NCI-H2196 (cell line): ENCODE measurements around the gene FOXP1.

Source experiments
- DNase-seq: peaks from one replicate; lab custom pipeline; 2025; ENCODE audit not compliant: unreplicated experiment; lab: John Stamatoyannopoulos, UW

Gene FOXP1

GRCh38 chr3:71433631-71434030 is 149.9 kb downstream of the FOXP1 start:
- no peak for DNase-seq

GRCh38 chr3:71432044-71432975 is 151.2 kb downstream of the FOXP1 start:
- no peak for DNase-seq

GRCh38 chr3:71430941-71431552 is 152.5 kb downstream of the FOXP1 start:
- no peak for DNase-seq

GRCh38 chr3:71429597-71429988 is 153.9 kb downstream of the FOXP1 start:
- no peak for DNase-seq

- no peak for DNase-seq
Observed at GRCh38 chr3:71428841-71429596, 154.5 kb downstream of the FOXP1 start.

- DNase-seq: no peak
Observed at GRCh38 chr3:71425491-71426071, 157.9 kb downstream of the FOXP1 start.

- no peak for DNase-seq
Observed at GRCh38 chr3:71423151-71423906, 160.2 kb downstream of the FOXP1 start.

DNA sequence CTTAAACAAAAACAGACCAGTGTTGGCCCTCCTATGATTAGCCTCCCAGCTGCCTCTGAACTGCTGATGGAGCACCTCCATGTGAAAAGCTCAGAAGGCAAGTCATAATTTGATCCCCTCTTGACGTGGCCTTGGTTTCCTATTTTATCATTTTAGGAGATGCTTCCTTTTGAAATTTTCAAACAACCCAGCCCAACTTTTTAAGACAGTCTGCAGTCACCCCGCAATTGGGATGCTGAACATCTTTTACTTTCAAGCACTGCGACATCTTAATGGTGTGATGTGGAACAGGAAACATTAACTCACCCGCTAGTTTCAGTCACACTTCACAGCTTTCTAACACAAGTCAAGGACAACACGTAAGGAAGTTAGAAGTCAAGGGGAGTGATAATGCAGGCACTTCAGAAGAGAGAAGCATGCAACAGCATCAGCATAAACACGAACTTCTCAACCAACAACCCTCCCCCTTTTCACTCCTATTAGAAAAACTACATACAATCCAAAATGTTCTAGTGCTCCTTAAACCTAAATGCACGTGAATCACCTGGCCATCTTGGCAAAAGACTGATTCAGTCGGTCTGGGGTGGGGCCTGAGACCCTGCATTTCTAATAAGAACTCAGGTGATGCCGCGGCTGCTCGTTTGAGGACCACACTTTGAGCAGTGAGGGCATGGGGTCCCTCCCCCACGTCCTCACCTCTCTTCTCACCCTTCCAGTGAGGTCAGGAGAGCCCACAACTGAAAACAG is 161.5 kb downstream of the FOXP1 start:
- no peak for DNase-seq

GRCh38 chr3:71421475-71421819 is 162.1 kb downstream of the FOXP1 start:
- DNase-seq: no peak

- DNase-seq: no peak
Observed at GRCh38 chr3:71419369-71419768, 164.2 kb downstream of the FOXP1 start.

- DNase-seq: no peak
Observed at GRCh38 chr3:71417791-71418190, 165.7 kb downstream of the FOXP1 start.

GRCh38 chr3:71416876-71417275 is 166.7 kb downstream of the FOXP1 start:
- DNase-seq: no peak

DNA sequence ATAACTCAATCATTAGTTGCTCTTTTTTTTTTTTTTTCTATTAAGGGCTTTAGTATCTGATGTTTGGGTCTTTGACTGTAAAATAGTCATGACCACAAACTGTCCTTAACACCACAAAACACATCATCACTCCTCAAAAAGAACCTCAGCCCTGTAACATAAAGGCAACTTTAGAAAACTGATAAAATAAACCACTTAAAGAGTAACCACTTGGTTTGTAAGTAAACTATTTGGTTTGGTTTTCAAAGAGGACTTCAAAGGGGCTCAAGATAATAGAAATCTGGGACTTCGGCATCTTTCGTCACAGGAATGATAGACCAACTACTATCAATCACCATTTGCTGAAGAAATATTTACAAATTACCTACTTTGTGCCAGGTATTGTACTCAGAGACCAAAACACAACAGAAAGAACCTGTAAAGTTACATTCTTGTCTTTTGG is 167.8 kb downstream of the FOXP1 start:
- DNase-seq: no peak

DNA sequence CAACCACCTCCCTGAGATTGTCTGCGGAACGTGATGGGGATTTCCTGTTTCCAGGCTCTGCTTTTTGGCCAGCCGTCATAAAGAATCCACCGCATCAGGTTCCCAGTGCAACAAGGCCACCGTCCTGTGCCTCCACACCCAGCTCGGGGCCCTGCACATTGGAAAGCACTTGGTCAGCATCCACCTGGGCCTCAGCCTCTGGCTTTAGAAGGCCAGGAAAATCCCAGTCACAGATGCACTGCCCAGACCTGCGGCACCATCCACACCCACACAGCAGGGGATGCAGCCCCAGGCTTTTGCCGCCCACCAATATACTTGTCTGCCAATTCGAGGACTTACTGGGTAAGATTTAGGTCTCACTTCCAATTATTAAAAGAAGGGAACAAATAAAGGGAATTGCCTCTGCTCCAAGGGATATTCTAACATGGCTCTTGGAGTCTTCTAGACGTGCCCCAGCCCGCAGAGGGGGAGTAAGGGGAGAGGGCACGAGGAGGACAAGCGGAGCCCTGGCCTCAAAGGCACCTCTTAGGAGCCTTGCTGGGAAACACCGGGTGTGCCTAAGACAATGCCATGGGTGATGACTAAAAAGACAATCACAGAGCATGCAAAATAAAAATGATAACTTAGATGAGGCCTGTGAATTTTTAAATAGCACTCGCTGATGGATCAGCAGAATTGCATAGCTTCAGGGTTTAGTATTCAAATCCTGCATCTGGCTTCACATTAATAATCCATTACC is 169.2 kb downstream of the FOXP1 start:
- no peak for DNase-seq

DNA sequence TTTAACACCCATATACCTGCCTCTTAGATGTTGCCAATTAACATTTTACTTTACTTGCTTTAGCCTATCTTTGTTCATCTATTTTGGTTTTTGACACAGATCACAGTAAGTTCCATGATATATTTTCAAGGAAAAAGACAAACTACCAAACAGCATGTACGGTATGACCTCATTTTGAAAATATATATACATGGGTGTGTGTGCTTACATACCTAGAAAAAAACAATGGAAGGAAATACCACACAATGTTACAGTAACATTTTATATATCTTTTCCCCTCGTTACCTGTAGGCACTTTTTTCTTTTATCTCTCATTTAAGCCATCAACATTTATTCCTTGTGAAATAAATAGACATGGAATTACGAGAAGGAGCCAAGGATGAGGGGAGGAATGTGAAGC is 170.0 kb downstream of the FOXP1 start:
- DNase-seq: no peak

DNA sequence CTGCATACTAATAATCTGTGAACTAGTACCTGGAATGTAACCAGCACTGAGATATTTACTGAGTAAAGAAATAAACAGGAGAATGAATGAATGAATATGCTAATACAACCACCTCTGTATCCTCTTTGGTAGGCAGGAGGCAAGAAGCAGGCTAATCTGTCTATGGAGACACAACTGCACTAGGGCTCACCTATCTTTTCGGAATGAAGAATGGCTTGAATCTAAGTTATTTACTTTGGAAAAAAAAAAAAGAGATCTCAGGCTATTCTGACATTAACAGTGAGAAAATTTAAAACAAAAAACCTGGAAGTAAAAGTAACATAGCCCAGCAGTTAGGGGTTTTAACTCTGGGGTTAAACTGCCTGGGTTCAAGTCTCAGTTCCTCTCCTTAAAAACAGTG is 174.2 kb downstream of the FOXP1 start:
- DNase-seq: no peak

- DNase-seq: no peak
Observed at GRCh38 chr3:71408903-71409302, 174.6 kb downstream of the FOXP1 start.

DNA sequence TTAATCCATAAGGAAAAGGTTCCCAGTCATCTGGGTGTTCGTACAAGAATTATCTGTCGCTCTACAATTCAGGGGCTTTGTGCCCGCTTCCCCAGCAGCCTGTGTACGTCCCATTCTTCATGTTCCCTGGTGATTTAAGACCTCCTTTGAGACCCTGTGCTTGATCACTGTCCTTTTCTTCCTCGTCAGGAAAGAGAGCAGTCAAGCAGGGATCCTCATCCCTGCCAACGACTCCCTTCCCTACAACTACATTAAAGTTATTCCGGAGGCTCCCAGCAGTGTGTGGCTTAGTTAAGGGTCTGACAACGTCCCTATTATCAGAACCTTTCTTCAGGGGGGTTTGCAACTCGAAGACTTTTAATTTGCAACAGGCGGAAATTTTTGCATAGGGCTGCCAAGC is 175.7 kb downstream of the FOXP1 start:
- no peak for DNase-seq
